GM21825 (cell line): ENCODE measurements around the gene ZFP62.
A peak's percentile ranks its signal among the peaks of the same experiment; 100 is the strongest.
"Not testable (repeated sequence)": the region's sequence is repeated elsewhere in the genome, so short reads cannot be mapped to it uniquely, and the experiment has no call there.

Experiments used
- ATAC-seq: cut with Tn5 transposase; IDR thresholded peaks from one replicate; pipeline ENCODE4 v1.9.1; 2021; ENCODE audit warnings: mild to moderate bottlenecking, moderate library complexity; ENCODE audit not compliant: unreplicated experiment

ZFP62 gene

DNA sequence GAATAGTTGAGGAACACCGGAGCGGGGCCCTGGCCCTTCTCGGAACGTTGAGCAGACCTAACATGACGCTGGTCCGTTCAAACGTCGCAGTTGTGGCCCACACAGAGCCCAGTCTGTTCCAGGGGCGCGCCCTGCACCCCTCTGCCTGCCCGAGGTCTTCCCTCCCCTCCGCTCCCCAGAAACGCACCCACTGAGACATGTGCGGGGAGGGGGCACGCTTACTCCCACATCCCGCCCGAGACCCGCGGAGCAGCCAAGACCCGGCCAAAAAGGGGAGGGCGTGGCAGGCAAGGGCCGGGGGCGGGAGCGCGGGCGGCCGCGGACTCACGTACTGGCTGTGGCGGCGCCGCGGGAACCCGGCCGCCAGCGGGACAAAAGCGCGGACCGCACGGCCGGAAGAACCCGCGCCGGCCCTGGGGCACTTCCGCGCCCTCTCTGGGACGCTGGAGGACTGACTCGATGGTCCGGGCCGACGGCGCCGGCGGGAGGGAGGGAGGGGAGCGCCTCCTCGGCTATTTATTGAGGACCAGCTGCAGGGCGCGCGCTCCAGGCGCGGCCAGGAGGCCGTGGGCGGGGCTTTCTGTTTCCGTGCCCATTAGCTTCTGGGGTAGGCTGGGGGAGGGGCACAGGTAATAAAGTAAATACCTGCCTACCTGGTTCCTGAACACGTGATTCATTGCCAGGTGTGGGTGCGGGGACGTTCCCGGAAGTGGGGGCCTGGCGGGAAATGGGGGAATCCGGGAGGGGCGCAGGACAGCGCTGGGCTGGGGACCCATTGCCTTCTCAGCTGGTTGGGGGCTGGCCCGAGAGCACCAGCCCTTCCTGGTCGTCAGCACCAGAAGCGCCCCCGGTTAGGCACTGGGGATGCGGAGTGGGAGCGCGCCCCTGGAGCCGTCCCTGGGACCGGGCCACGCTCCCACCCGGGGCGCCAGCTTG lies at the start of gene ZFP62:
Gene ZFP62 (minus strand): TSS at position 390 of the 936 bp plus-strand sequence. CDS start 57 bp downstream, at position 333.
- peak; percentile 90 for ATAC-seq

DNA sequence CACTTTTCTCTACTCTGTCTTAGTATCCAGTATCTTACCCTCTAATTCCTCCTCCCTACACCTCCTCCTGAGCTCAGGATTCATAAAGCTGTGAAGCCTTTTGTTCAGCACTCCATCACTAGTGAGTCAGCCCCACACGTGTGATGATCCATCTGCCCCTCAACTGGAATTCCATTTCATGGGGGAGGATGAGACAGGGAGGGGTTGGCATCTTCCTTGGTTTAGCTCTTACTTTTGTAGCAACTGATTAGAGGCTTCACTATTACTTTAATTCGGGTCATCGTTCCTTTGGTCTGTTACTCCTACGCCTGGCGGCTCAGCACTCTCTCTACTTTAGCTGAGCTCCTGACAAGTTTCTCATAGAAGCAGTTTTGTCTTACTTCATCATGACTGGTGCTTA lies 49.7 kb upstream of the ZFP62 start:
- ATAC-seq = no peak

DNA sequence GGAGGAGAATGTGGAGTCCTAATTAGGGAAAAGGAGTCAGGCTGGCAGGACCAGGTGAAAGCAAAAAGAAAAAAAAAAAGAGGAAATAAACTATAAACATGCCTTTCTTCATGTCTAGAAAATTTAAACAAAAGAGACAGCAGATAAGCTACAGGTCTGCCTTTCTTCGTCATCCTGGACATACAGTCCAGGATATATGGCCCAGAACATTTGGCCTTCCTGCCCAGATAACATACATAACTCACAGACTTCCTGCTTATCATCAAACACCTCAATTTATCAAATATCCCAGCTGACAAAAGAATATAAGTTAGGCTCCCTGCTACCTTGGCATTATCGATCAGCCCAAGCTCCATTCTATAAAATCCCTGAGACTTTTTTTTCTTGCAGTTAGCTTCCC lies 49.1 kb upstream of the ZFP62 start:
- no peak for ATAC-seq

DNA sequence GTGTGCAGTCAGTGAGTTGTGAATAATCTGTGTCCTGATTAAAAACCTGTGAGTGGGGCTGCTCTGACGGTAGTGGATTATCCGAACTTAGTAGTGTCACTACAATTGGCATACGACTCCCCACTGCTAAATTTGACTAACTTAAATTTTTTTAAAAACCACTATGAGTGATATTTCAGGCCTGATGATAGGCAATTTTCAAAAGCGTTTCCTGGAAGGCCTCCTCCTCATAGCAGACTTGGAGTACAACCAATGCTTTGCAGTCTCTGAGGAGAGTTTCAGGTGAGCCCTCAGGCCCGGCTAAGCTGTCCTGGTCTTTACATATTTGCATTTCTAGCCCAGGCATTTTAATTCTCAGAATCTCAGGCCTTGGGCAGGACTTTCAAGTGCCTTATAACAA lies 48.7 kb upstream of the ZFP62 start:
- ATAC-seq = no peak

DNA sequence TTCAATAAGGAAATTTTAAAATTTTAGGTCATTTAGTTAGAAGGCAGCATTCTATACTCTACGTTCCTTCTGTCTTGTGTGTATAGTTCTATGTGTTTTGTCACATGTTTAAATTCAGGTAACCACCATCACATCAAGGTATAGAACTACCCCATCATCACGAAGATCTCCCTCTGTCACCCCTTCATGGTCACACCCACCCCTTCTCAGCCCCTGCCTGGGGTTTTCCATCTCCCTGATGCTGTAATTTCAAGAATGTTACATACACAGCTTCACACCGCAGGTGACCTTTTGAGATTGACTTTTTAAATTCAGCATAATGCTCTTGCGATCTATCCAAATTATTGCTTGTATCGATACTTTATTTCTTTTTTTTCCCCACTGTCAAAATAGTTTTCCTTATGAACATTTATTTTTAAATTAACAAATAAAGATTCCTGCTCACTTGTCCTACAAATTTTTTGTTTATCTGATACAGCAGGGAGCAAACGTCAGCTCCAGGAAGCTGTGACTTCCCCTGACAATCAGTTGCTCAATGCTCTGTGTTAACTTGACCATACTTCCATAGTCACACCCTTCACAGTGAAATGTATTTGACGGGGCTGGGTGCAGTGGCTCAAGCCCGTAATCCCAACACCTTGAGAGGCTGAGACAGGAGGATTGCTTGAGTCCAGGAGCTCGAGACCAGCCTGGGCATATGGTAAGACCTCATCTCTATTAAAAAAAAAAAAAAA lies 48.1 kb upstream of the ZFP62 start:
- ATAC-seq = no peak

DNA sequence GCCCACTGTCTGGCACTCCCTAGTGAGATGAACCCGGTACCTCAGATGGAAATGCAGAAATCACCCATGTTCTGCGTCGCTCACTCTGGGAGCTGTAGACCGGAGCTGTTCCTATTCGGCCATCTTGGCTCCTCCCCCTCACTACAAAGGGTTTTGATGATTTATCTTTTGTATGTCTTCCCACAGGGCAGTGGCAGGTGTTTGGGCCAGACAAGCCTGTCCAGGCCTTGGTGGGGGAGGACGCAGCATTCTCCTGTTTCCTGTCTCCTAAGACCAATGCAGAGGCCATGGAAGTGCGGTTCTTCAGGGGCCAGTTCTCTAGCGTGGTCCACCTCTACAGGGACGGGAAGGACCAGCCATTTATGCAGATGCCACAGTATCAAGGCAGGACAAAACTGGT lies 47.3 kb upstream of the ZFP62 start:
- ATAC-seq = no peak

DNA sequence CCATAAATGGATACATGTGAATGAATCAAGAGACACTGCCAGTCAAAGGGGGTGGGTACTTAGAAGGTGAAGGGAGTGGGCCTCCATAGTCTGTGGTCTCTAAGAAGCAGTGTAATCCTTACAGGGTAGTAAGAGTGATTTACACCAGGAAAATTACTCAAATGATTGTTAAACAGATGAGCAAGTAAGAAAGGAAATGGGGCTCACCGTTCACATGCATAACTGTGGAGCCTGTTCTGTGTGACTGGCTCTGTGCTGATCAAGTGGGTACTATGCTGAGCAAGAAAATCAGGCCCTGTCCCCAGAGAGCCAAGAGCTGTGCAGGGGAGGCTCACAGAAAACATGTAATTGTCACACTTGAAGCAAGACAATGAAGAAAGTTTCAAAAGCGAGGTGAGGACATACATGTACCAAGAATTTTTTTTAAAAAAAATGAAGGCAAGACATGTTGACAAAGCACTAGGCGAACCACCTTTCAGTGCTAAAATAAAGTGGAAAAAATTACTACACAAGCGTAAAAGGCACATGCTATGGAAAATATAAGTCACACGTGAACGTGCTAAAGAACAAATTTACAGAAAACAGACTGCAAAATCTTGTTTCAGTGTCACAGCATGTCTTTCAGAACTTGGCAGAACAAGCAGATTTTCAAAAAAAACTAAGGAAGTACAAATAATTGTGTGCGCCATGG lies 40.4 kb upstream of the ZFP62 start:
- no peak for ATAC-seq

DNA sequence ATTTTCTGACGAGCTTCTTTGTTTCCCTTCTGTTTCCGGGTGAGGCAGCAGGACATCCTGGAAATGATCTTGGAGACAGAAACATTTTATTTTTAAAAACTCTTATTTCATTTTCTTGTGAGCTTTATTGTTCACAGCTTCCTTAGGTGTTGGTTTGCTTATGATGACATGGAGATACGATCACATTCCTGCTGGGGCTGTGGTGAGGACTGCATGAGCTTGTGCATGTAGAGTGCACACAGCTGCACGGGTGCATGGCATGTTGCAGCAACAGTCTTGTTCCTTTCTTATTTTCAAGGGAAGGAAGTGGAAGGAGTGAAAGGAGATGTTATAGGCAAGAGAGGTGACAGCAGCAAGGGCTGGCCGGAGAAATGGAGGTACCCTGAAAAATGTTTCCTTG lies 39.1 kb upstream of the ZFP62 start:
- no peak for ATAC-seq

DNA sequence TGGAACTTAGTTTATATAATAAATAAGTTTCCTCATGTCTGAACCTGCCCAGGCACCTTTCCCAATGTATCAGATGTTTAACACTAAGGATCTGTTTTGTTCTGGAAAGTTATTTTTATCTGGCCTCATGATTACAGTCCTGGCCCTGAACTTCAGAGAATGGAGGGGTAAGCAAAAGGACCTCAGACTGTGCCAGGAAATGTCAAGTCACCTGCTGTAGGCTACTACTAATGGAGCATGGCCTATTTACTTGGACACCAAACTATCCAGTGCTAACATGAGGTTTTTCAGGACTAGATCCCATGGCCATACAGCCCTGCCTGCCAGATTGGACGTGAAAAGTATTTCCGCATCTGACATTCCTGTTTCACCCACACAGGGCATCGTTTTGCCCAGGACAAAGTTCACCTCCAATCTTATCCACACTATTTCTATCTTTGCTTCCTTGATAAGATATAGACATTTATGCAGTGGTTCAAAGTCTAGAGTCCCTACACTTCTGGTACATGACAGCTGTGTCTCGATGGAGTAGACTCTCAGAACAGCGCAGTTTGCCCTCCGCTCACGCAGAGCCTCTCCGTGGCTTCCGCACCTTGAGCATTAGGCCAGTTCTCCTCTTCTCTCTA lies 37.7 kb upstream of the ZFP62 start, which contains the start of gene BTNL8:
Gene BTNL8 (plus strand): TSS at position 539 of the 626 bp plus-strand sequence. CDS start 152 bp downstream, outside the sequence.
- ATAC-seq = no peak

DNA sequence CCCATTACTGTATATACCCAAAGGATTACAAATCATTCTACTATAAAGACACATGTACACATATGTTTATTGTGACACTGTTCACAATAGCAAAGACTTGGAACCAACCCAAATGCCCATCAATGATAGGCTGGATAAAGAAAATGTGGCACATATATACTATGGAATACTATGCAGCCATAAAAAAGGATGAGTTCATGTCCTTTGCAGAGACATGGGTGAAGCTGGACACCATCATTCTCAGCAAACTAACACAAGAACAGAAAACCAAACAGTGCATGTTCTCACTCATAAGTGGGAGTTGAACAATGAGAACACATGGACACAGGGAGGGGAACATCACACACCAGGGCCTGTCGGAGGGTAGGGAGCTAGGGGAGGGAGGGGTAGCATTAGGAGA lies 34.3 kb upstream of the ZFP62 start:
- ATAC-seq = not testable (repeated sequence)

DNA sequence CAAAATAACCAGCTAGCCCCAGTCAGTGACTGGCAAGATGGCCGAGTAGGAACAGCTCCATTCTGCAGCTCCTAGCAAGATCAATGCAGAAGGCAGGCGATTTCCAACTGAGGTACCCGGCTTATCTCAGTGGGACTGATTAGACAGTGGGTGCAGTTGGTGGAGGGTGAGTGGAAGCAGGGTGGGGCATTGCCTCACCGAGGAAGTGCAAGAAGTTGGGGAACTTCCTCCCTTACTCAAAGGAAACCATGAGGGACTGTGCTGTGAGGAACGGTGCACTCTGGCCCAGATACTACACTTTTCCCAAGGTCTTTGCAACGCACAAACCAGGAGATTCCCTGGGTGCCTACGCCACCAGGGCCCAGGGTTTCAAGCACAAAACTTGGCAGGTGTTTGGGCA lies 28.3 kb upstream of the ZFP62 start:
- no peak for ATAC-seq

DNA sequence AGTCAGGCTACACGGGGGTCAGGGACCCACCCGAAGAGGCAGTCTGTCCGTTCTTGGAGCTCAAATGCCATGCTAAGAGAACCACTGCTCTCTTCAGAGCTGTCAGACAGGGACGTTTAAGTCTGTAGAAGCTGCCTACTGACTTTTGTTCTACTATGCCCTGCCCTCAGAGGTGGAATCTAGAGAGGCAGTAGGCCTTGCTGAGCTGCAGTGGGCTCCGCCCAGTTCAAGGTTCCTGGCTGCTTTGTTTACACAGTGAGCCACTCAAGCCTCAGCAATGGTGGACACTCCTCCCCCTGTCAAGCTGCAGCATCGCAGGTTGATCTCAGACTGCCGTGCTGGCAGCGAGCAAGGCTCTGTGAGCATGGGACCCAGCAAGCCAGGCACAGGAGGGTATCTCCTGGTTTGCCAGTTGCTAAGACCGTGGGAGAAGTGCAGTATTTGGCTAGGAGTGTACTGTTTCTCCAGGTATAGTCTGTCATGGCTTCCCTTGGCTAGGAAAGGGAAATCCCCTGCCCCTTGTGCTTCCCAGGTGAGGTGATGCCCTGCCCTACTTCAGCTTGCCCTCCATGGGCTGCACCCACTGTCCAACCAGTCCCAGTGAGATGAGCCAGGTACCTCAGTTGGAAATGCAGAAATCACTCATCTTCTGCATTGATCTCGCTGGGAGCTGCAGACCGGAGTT lies 24.9 kb upstream of the ZFP62 start:
- ATAC-seq = not testable (repeated sequence)

DNA sequence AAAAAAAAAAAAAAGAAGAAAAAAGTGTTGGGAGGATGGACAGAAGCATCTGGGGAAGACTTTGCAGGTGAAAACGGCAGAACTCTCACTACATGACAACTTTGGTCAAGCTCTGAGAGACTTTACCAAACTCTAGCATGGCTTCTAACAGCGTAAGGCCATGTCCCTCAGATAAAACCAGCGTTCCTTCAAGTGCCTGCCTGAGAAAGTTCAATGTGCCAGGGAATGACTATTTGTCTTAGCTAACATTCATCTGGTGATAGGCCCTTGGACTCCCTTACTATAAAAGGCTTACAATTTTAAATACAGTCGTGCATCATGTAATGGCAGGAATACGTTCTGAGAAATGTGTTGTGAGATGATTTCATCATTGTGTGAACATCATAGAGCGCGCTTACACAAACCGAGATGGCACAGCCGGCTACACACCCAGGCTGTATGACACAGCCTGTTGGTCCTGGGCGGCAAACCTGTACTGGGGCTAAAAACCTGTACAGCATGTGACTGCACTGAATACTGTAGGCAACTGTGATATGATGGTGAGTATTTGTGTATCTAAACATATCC lies 14.9 kb upstream of the ZFP62 start:
- no peak for ATAC-seq

DNA sequence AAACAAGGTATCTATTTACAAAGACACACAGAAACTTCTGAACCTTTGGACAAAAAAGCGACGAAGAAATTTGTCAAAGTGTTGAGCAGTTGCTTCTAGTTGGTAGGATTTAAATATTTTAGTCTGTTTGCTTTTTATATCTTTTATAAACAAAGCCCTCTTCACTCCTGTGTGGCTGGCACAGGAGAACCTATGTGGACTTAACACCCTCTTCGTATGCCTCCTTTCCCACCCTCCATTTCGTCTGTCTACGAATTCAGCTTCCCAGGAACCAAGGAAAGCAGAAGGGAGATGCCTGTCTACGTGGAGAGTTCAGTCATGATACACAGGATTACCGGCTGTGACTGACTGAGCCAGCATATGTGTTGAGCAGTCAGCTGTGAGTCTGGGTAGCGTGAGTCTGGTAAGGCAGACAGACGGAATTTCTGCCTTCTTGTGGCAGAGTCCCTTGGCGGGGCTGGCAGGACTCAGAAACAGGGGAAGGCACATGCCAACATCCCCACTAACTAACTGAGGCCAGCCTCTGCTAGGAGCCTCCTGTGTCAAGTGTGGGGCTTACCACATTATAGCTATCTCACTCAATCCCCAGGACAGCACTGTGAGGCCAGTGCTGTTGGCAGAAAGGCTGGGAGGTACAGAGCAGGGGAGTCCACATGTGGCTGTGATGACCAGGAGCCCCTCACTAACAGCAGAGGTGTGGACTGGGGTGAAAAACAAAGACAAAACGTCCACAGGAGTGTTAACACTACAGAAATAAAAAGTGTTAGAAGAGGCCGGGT lies 13.9 kb upstream of the ZFP62 start:
- ATAC-seq = no peak

DNA sequence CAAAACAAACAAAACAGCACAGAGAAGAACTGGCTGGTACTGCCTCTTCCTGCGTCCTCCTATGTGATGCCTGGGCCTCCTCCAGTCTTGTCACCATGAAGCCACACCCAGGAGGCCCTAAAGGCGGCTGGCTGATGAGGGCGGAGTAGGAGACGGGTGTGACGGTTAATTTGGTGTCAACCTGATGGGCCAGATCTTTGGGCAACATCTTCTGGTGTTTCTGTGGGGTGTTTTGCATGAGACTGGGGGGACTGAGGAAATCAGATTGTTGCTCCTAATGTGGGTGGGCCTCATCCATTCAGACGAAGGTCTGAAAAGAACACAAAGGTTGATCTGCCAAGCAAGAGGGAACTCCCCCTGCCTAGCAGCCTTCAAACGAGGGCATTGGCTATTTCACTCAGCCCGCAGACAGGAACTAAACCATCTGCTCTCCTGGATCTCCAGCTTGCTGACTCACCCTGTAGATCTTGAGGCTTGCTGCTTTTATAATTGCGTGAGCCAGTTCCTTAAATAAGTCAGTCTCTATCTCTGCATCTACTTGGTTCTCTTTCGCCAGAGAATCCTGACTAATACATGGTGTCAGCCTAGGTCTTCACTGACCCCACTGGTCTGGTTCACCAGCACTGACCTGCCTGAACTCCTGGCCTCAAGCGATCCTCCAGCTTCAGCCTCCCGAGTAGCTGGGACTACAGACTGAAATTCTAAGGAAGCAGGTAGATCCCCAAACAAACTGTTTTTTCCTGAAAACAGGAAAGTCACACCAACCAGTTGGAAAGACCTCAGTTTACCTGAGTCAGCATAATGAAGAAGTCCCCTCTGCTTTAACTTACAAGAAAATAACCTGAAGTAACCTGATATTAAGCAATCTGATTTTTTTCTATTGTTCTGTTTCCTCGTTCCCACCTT lies 12.8 kb upstream of the ZFP62 start:
- no peak for ATAC-seq

DNA sequence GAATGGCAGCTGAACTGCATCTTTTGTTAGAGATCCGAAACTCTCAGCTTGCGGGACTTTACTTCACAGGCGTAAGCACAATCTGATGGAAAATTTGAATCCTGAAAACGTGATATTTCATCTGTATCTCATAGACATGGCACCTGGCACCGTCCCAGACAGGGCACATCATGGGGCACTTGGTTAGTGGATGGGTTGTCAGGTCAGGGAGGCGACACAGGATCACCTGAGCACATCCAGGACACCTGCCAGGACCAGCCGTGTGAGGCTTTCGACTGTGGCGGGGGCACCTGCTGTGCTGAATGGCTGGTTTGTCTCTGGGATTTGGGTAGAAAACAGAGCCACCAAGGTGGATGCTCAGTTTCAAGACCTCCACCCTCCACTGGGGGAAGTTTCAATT lies 11.3 kb upstream of the ZFP62 start:
- ATAC-seq = no peak

DNA sequence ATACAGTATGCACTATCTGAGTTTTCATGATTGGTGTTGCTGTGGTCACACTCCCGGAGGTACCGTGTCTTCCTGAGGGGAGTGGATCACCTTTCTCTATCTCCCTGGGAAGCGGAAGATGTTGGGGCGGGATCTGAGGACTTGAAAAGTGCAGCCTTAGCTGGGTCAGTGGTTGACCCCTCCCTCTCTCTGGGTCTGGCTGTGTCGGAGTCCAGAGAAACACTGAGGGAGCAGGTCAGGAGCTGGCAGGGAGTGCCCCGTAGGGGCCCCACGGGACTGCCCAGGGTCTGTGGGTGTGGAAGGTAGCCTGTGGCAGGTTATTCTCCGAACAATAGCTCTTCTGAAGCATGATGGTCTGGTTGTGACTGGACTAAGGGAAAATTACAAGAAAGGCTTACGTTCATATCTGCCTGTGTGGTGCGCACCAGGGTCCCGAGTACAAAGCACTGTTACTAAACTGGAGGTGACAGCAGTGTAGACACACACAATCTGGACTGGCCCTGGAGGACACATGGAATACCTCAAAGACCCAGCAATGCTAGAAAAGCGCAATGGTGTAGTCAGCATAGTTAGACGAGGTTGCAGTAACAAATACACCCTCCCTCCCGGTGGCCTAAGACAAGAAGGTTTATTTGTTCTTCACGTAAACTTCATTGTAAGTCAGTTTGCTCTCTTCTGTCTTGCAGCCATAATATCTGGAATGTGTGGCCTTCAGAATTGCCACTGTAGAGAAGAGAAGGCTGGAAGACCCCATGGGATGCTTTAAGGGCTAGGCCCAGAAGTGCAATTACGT lies 9.4 kb upstream of the ZFP62 start:
- no peak for ATAC-seq
